Erythroblast (primary cell): ENCODE results near the gene DUSP7.

Source experiments
- GATA1 ChIP-seq: IDR thresholded peaks from 2 replicates; pipeline ENCODE4 v1.6.1; 2011; ENCODE audit warnings: low read depth, mild to moderate bottlenecking, control low read depth, low read length, moderate library complexity
- POLR2A ChIP-seq: IDR thresholded peaks from 2 replicates; pipeline ENCODE4 v1.6.1; 2011; ENCODE audit warnings: mild to moderate bottlenecking, low read length

DNA sequence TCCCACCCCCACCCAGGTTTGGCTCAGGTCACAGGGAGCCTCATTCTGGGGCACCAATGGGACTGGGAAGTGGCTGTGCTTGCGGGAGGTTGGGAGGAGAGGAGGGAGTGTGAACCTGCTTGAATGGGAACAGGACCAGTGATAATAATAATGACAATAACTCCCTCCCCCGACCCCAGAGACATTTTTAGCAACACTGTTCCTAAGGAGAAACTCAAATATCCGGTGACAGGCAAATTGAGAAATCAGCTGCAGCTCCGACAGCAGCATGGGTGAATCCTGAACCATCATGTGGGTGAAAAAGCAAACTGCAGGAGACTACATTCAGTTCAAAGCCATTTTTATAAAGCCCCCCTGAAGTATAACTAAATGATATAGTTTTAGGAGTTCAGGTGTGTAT is 49.1 kb downstream of the DUSP7 start:
- TF ChIP-seq POLR2A (no peak), GATA1 (no peak)
